EH (cell line): Measurements from ENCODE around the gene CEBPB.
A peak's percentile ranks its signal among the peaks of the same experiment; 100 is the strongest.
"Not testable (repeated sequence)": the region's sequence is repeated elsewhere in the genome, so short reads cannot be mapped to it uniquely, and the experiment has no call there.

Experiments
- DNase-seq: peaks from one replicate; pipeline ENCODE4 v3.0.0-alpha.2; 2015; ENCODE audit warnings: low read depth

Gene CEBPB

GRCh38 chr20:50193199-50193835 is 2.7 kb downstream of the CEBPB start:
- DNase-seq, result peak; percentile 87

DNA sequence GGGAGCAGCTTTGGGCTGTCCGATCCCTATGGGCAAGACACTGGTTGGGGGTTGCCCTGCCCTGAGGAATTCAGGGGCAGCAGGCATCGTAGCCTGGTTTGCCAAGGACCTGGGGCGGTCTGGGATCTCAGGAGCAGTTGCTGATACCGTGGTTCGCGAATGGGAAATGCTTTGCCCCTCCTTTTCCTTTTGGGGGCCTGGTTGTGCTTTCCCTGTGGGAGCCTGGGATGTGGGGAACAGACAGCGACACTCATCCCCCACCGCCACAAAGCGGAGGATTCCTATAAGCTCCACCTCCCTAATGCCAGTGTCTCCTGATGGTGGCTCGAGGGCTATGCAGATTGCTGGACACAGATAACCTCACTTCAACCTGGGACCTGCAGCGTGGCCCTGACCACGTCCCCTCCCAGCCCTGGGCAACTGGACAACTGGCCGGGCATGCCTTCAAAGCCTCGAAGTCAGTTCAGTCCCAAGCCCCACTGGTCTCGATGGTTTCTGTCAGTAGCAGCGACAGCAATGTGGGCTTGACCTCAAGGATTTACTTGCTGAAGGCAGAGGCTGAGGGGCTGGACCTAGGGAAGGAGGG is 3.3 kb downstream of the CEBPB start:
- peak; percentile 60 for DNase-seq

- DNase-seq, result no peak
Measured at GRCh38 chr20:50194422-50194830, 3.8 kb downstream of the CEBPB start.

GRCh38 chr20:50194831-50195523 is 4.3 kb downstream of the CEBPB start:
- no peak for DNase-seq

GRCh38 chr20:50195524-50196120 is 5.0 kb downstream of the CEBPB start:
- no peak for DNase-seq

- no peak for DNase-seq
Measured at GRCh38 chr20:50196248-50196647, 5.6 kb downstream of the CEBPB start.

- DNase-seq, result no peak
Measured at GRCh38 chr20:50196896-50197295, 6.3 kb downstream of the CEBPB start.

- DNase-seq, result no peak
Measured at GRCh38 chr20:50197463-50198179, 7.0 kb downstream of the CEBPB start.

DNA sequence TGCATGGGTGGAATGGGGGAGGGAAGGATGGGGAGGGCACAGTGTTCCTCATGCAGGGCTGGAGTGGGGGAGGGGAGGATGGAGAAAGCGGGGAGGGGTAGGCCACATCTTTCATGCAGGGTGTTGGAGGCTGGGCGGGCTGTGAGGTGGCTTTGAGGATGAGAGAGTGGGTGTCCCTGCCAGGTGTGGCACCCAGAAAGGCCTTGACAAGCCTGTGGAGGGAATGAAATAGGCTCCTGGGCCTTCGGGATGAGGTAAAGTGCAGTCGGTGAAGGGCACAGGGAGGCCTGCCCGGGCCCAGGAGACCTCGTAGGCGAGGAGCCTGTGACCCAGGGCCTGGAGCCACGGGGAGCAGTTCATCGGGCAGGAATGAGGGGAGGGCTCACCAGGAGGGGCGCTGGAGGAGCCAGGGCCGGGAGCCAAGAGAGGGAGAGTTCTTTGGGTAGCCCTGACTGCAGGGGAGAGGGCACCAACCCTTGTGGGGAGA is 7.6 kb downstream of the CEBPB start:
- DNase-seq, result no peak

DNA sequence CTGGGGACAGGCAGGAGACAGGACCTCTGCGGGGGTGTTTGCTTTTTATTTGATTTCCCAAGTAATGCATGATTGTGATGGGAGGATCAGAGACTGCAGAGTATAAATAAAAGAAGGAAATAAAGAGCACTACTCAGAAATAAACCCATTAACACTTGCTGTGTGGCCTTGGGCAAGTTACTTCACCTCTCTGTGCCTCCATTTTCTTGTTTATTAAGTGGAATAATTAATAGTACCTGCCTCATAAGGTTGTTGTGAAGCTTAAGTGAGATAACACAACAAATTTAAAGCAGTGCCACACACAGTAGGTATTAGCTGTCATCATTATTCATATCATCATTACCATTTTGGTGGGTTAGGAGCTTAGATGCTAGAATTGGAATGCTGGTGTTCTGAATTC is 8.1 kb downstream of the CEBPB start:
- no peak for DNase-seq

- no peak for DNase-seq
Measured at GRCh38 chr20:50199703-50200102, 9.1 kb downstream of the CEBPB start.

GRCh38 chr20:50200482-50201104 is 10.0 kb downstream of the CEBPB start:
- no peak for DNase-seq

- not testable (repeated sequence) for DNase-seq
Measured at GRCh38 chr20:50201710-50202109, 11.1 kb downstream of the CEBPB start.

GRCh38 chr20:50202677-50203076 is 12.0 kb downstream of the CEBPB start:
- DNase-seq, result no peak

DNA sequence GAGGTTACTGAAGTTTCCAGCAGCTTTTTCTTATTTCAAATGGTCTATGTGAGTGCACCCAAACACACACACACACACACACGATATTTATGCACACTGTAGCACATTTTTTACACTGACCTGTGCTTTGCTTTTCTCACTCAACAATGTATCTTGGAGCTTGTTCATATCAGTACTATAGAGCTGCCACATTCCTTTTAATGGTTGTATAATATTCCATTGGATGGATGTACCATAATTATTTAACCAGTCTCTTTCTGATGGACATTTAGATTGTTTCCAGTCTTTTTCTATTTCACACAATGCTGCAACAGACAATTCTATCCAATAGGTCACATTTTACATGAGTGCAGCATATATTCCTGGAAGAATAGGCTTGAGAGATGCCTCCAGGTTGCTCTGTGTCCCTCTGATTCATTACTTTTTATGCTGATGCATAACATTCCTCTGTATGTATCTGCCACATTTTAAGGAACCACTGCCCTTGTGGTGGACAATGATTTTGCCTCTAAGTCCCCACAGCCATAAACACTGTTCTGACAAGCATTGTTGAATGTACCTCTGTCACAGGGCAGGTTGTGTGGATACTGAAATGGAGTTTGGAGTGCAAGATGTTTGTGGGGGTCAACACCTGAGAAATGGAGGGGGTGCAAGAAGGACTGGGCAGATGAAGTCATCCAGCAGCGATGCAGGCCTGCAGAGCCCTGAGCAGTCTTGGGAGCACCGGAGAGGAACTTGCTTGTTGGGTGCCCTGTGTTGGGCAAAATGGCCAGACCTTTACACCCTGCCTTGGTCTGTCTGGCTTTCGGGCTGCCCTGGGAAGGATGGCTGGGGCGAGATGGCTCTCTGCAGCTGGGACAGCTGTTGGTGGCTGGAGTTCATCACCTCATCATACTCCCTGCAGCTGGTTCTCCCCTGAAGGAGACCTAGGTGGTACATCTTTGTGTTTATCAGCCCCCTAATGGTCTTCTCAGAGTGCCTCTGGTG is 13.6 kb downstream of the CEBPB start:
- DNase-seq, result no peak

GRCh38 chr20:50207026-50207425 is 16.4 kb downstream of the CEBPB start:
- no peak for DNase-seq

DNA sequence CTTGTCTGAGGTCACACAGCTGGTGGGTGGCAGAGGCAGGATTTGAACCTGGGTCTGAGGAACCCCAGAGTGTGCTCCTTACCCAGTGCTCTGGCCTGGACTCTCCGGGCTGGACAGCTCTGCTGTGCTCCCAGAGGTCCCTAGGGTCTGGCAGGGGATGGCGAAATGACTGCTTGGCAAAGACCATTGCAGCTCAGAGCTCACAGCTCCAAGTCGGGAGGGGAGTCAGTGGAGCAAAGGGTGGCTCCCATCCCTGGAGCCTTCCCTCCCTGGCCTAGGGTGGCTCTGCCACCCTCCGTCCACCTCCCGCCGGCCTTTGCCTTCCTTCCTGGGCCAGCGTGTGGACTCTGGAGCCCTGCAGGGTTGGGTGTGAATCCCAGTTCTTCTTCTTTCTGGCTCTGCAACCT is 17.5 kb downstream of the CEBPB start:
- no peak for DNase-seq

DNA sequence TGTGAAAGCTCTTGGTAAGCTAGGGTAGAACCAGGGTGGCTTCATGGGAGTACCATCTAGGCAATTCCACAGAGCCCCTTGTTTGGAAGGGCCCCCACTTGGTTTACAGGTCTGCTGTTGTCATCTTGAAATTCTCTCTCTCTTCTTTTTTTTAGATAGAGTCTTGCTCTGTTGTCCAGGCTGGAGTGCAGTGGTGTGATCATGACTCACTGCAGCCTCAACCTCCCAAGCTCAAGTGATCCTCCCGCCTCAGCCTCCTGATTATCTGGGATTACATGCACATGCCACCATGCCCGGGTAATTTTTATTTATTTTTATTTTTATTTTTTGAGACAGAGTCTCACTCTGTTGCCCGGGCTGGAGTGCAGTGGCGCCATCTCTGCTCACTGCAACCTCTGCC is 18.2 kb downstream of the CEBPB start:
- not testable (repeated sequence) for DNase-seq

- DNase-seq, result no peak
Measured at GRCh38 chr20:50210066-50210619, 19.5 kb downstream of the CEBPB start.

DNA sequence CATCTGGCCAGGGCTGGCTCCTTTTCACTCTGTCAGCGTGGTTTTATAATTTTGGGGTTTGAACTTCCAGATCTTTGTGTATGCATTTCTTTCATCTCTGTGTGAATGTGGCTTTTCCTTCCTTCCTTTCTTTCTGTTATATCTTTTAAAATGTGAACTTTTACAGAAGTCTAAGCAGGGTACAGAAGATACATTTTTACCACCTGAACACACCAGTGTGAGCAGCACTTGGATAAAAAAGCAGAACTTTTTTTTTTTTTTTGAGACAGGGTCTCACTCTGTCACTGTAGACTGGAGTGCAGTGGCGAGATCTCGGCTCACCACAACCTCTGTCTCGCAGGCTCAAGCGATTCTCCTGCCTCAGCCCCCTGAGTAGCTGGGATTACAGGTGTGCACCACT is 20.5 kb downstream of the CEBPB start:
- DNase-seq, result no peak
